PFSK-1 (cell line): ENCODE measurements around the gene FAM169A.

Experiments used
- FOXP2 ChIP-seq: optimal IDR thresholded peaks from 2 replicates; pipeline ENCODE3; 2011; ENCODE audit warnings: borderline replicate concordance, control low read depth, inconsistent platforms; ENCODE audit not compliant: insufficient read depth; ENCODE audit errors: extremely low read length, extremely low read depth
- POLR2AphosphoS5 ChIP-seq: IDR thresholded peaks from 2 replicates; pipeline ENCODE4 v1.6.1; 2012; ENCODE audit warnings: low read depth, mild to moderate bottlenecking, control low read depth, low read length, moderate library complexity
- REST ChIP-seq, 2 experiments: IDR thresholded peaks; 2 replicates each; pipeline versions ENCODE4 v1.6.1 to v1.8.0; 2011 to 2012; ENCODE audit warnings: low read depth in 2 of 2, low read length in 2 of 2, control low read depth in 1 of 2, inconsistent platforms in 1 of 2, mild to moderate bottlenecking in 1 of 2, moderate library complexity in 1 of 2; ENCODE audit not compliant: insufficient read depth in 1 of 2
- SIN3A ChIP-seq: IDR thresholded peaks from 2 replicates; pipeline ENCODE4 v1.6.1; 2012; ENCODE audit warnings: mild to moderate bottlenecking, low read length, moderate library complexity, borderline replicate concordance; ENCODE audit not compliant: insufficient read depth
- TAF1 ChIP-seq: IDR thresholded peaks from 2 replicates; pipeline ENCODE4 v1.6.1; 2012; ENCODE audit warnings: low read length, control low read depth, borderline replicate concordance; ENCODE audit not compliant: insufficient read depth

FAM169A gene

GRCh38 chr5:74865256-74865803 lies 857 bp downstream of the FAM169A start:
- TF ChIP-seq POLR2AphosphoS5 (no peak), FOXP2 (no peak), SIN3A (no peak), TAF1 (no peak), REST (IDR thresholded peaks at IDR 0.05; ENCODE audit: insufficient read depth in 1 of 2, low read depth in 2 of 2, low read length in 2 of 2) (no peak)

GRCh38 chr5:74864823-74865222 lies 1.4 kb downstream of the FAM169A start:
- TF ChIP-seq FOXP2 = no peak

GRCh38 chr5:74863726-74864125 lies 2.5 kb downstream of the FAM169A start:
- TF ChIP-seq REST (IDR thresholded peaks at IDR 0.05; ENCODE audit: insufficient read depth in 1 of 2, low read depth in 2 of 2, low read length in 2 of 2) = no peak
- no peak for TF ChIP-seq FOXP2
- no peak for TF ChIP-seq SIN3A
- TF ChIP-seq POLR2AphosphoS5 = no peak
- no peak for TF ChIP-seq TAF1

GRCh38 chr5:74862221-74862620 lies 4.0 kb downstream of the FAM169A start:
- TF ChIP-seq SIN3A (no peak), FOXP2 (no peak), POLR2AphosphoS5 (no peak), TAF1 (no peak)

GRCh38 chr5:74853256-74853655 lies 12.9 kb downstream of the FAM169A start:
- TF ChIP-seq SIN3A = no peak
- no peak for TF ChIP-seq POLR2AphosphoS5
- TF ChIP-seq TAF1 = no peak
- TF ChIP-seq FOXP2 = no peak
- no peak for TF ChIP-seq REST (IDR thresholded peaks at IDR 0.05; ENCODE audit: insufficient read depth in 1 of 2, low read depth in 2 of 2, low read length in 2 of 2)

- no peak for TF ChIP-seq TAF1
- TF ChIP-seq FOXP2 = no peak
- no peak for TF ChIP-seq POLR2AphosphoS5
- no peak for TF ChIP-seq SIN3A
Observed at GRCh38 chr5:74851684-74852353, 14.4 kb downstream of the FAM169A start.
